Smooth muscle cell (in vitro differentiated cells): ENCODE data around the gene SAMD1. TPM values are rescaled to one million over a fixed set of nuclear protein-coding genes. Genes with fewer than 3 reads are reported as not detected.

Experiments
- DNase-seq: peaks from one replicate; lab custom pipeline; 2025; ENCODE audit not compliant: unreplicated experiment; lab: John Stamatoyannopoulos, UW
- H2AFZ ChIP-seq: fragments of 200-600 bp; sonication (generic); 2 replicates; pipeline ENCODE4 v1.6.0; 2016; ENCODE audit warnings: antibody characterized with exemption, low read depth, mild to moderate bottlenecking
- H3F3A ChIP-seq: fragments of 200-600 bp; sonication (generic); 2 replicates; pipeline ENCODE4 v1.6.0; 2017; ENCODE audit warnings: antibody characterized with exemption, low read depth
- H3K27ac ChIP-seq: fragments of 200-600 bp; sonication (generic); 2 replicates; pipeline ENCODE4 v1.5.1; 2016; ENCODE audit warnings: low read depth, mild to moderate bottlenecking
- H3K27me3 ChIP-seq: fragments of 200-600 bp; sonication (generic); 2 replicates; pipeline ENCODE4 v1.6.1; 2016; ENCODE audit warnings: low read depth, mild to moderate bottlenecking
- H3K36me3 ChIP-seq: fragments of 200-600 bp; sonication (generic); 2 replicates; pipeline ENCODE4 v1.5.1; 2016; ENCODE audit warnings: low read depth
- H3K4me1 ChIP-seq: fragments of 200-600 bp; sonication (generic); 2 replicates; pipeline ENCODE4 v1.5.1; 2016; ENCODE audit warnings: low read depth
- H3K4me2 ChIP-seq: fragments of 200-600 bp; sonication (generic); 2 replicates; pipeline ENCODE4 v1.6.0; 2016; ENCODE audit warnings: mild to moderate bottlenecking
- H3K4me3 ChIP-seq: fragments of 200-600 bp; sonication (generic); 2 replicates; pipeline ENCODE4 v1.5.1; 2016; ENCODE audit warnings: mild to moderate bottlenecking
- H3K79me2 ChIP-seq: fragments of 200-600 bp; sonication (generic); 2 replicates; pipeline ENCODE4 v1.6.0; 2016; ENCODE audit warnings: low read depth, mild to moderate bottlenecking
- H3K9ac ChIP-seq: fragments of 200-600 bp; sonication (generic); 2 replicates; pipeline ENCODE4 v1.6.0; 2016; ENCODE audit warnings: low read depth
- H3K9me3 ChIP-seq: fragments of 200-600 bp; sonication (generic); replicated peaks from 2 replicates; pipeline ENCODE4 v1.5.1; 2016; ENCODE audit warnings: low read depth
- H4K20me1 ChIP-seq: fragments of 200-600 bp; sonication (generic); 2 replicates; pipeline ENCODE4 v1.6.0; 2016; ENCODE audit warnings: low read depth
- CTCF ChIP-seq: fragments of 200-600 bp; sonication (generic); IDR thresholded peaks from 2 replicates; pipeline ENCODE4 v1.5.1; 2017; ENCODE audit warnings: borderline replicate concordance, mild to moderate bottlenecking, antibody characterized with exemption; ENCODE audit not compliant: insufficient read depth, poor library complexity, severe bottlenecking
- WGBS: methylation state at CpG from one replicate; pipeline ENCODE4 v1.1.7; 2016; ENCODE audit warnings: low lambda C conversion rate; 5-methylcytosine and 5-hydroxymethylcytosine counted together
- polyA plus RNA-seq: library from polyadenylated mRNA; unstranded; fragments of >200 nt; fragmentation: Nextera tagmentation; extraction: Ambion mirVana; gene quantifications from 2 replicates; pipeline ENCODE4 v1.2.1, GENCODE V29; 2016
- total RNA-seq: library from RNA; depleted of rRNA; stranded (reverse); fragments of >200 nt; gene quantifications from 2 replicates; pipeline ENCODE4 v1.2.3, GENCODE V29; 2014

SAMD1 gene
- total and polyA plus RNA-seq, 2 experiments from 2014 or later, result 35.0 to 71.3 TPM

DNA sequence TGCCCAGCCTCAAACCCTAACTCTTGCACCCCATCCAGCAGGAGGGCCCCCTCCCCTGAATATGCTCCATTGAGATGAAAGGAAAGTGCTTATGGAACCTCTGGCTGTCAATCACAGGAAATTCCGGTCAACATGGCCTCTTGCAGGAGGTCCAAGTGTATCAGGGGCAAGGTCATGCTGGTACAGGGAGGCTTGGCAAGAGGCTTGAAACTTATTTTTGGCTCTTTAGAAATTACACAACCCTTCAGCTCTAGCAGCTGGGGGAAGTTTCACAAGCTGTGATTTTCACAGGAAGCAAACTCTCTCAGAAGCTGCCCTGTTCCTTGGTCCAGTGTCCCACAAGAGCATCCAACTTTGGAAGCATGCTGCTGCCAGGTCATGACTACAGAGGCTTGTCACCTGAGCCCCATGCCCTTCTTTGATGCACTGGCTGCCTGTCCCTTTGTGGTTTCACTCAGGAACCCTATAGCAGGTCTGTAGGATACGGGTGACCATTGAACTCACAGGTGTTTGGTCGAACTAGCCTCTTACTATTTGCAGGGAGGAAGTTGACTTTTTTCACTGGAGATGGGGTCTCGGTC, 37.5 kb upstream of the SAMD1 start:
- H3K79me2 ChIP-seq, result no peaks in the 10 kb centered on the region
- H3K4me3 ChIP-seq, result no peak overlapping the region
- no peaks in the 10 kb centered on the region for H3F3A ChIP-seq
- WGBS, result 96% methylated on average over 4 of the region's 4 CpGs
- H2AFZ ChIP-seq, result no peak overlapping the region
- no peaks in the 10 kb centered on the region for H3K27me3 ChIP-seq
- DNase-seq, result no peak
- no peaks in the 10 kb centered on the region for H4K20me1 ChIP-seq
- H3K9me3 ChIP-seq, result no peaks in the 10 kb centered on the region
- H3K9ac ChIP-seq, result no peak overlapping the region
- no peak for TF ChIP-seq CTCF
- no peak overlapping the region for H3K27ac ChIP-seq
- H3K4me1 ChIP-seq, result no peaks in the 10 kb centered on the region
- H3K36me3 ChIP-seq, result no peaks in the 10 kb centered on the region
- H3K4me2 ChIP-seq, result no peak overlapping the region

DNA sequence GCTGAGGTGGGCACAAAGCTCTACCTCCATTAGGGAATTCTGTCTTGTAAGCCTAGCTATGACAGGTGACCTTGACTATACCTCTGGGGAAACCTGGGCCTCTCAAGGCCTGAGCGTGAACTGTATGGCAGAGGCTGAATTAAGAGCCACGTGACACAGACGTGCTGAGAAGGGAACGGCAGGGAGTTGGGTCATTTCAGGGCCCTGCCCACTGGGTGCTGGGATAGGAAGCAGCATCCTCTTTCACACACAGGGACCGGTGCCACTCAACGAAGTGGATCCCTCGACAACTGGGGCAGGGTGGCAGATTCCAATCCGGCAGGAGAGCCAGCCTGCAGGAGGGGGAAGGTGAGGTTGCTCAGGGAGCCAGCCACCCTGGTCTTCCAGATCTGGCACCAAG, 36.6 kb upstream of the SAMD1 start:
- H3K27ac ChIP-seq, result no peak overlapping the region
- no peaks in the 10 kb centered on the region for H3K79me2 ChIP-seq
- WGBS, result 97% methylated on average over 8 of the region's 8 CpGs
- no peak overlapping the region for H3K9ac ChIP-seq
- no peaks in the 10 kb centered on the region for H3K36me3 ChIP-seq
- H4K20me1 ChIP-seq, result no peaks in the 10 kb centered on the region
- no peak for DNase-seq
- TF ChIP-seq CTCF, result no peak
- H3K27me3 ChIP-seq, result no peaks in the 10 kb centered on the region
- H3K9me3 ChIP-seq, result no peaks in the 10 kb centered on the region
- H3K4me2 ChIP-seq, result no peak overlapping the region
- no peak overlapping the region for H2AFZ ChIP-seq
- no peaks in the 10 kb centered on the region for H3K4me1 ChIP-seq
- no peak overlapping the region for H3K4me3 ChIP-seq
- H3F3A ChIP-seq, result no peaks in the 10 kb centered on the region

DNA sequence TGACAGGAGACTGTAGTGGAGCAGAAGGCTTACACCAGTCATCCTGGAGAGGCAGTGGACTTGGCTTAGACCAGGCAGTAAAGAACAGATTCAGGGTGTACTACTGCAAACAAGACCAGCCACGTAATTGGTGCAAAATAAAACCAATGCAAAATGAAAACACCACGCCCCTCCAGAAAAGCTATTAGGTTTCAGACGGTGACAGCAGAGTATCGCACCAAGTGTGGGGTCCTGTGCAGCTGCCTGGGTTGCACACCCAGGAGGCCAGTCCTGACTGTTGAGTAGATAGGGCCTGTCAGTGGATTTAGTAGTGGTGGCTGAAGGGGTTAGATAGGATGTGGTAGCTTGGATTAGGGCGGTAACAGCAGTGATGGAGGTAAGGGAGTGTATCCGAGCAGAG, 32.4 kb upstream of the SAMD1 start:
- 96% methylated on average over 6 of the region's 6 CpGs for WGBS
- DNase-seq, result no peak
- H3K4me3 ChIP-seq, result no peak overlapping the region
- H3K79me2 ChIP-seq, result no peaks in the 10 kb centered on the region
- H3K9me3 ChIP-seq, result no peaks in the 10 kb centered on the region
- no peak overlapping the region for H3K9ac ChIP-seq
- H3K4me2 ChIP-seq, result no peak overlapping the region
- H2AFZ ChIP-seq, result no peak overlapping the region
- no peak for TF ChIP-seq CTCF
- no peak overlapping the region for H3K27ac ChIP-seq
- no peaks in the 10 kb centered on the region for H3K36me3 ChIP-seq
- H3F3A ChIP-seq, result peaks cover 11% of the 10 kb centered on the region
- H3K4me1 ChIP-seq, result peaks cover 10% of the 10 kb centered on the region
- no peaks in the 10 kb centered on the region for H4K20me1 ChIP-seq
- H3K27me3 ChIP-seq, result no peaks in the 10 kb centered on the region

DNA sequence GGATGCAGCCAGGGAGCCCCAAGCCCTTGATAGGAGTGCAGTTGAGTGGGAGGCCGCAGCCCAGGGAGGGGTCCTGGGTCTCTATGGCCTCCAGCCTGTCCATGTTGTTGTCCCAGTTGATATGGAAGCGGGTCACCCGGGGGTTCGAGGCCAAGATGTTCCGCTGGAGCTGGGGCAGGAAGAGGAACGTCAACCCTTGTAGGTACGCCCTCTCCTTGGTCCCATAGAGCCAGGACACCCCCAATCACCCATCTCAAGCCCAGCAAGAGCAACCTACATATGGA, 29.9 kb upstream of the SAMD1 start:
- no peak for DNase-seq
- no peak overlapping the region for H2AFZ ChIP-seq
- peaks cover 16% of the 10 kb centered on the region for H4K20me1 ChIP-seq
- peaks cover 16% of the 10 kb centered on the region for H3K4me1 ChIP-seq
- H3K9ac ChIP-seq, result no peak overlapping the region
- H3K4me3 ChIP-seq, result no peak overlapping the region
- H3K79me2 ChIP-seq, result peaks cover 19% of the 10 kb centered on the region
- H3K27ac ChIP-seq, result no peak overlapping the region
- 99% methylated on average over 7 of the region's 7 CpGs for WGBS
- no peaks in the 10 kb centered on the region for H3K27me3 ChIP-seq
- no peak overlapping the region for H3K4me2 ChIP-seq
- H3K9me3 ChIP-seq, result no peaks in the 10 kb centered on the region
- H3F3A ChIP-seq, result peaks cover 11% of the 10 kb centered on the region
- no peak for TF ChIP-seq CTCF
- no peaks in the 10 kb centered on the region for H3K36me3 ChIP-seq
